ENCODE results near the gene SMPD3. TPM values are rescaled to one million over a fixed set of nuclear protein-coding genes. Genes with fewer than 3 reads are reported as not detected.

SMPD3 gene
- total RNA-seq, 1 donor: 0.86 TPM

DNA sequence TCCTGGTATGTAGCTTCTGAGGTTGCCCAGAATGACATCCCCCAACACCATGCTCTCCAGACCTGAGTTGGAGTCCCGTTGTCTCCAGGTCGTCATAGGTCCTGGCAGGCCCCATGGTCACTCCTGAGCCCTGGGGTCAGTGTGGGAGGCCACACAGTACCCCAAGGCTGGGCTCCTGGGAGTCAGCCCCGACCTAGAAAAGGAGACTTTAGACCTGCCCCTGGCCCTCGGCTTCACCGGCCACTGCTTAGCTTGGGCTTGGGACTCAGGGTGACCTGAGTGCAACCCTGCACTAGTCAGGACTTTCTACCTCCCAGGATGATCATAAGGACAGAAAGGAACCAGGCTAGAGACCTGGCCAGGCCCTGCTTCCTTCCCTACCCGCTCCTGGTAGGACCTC, 71.7 kb downstream of the SMPD3 start:
- no peak overlapping the region for H3K4me3 ChIP-seq (ENCODE audit: low read depth, low read length)
- no peak for DNase-seq (ENCODE audit: low read depth)
- TF ChIP-seq, protein P1, sequence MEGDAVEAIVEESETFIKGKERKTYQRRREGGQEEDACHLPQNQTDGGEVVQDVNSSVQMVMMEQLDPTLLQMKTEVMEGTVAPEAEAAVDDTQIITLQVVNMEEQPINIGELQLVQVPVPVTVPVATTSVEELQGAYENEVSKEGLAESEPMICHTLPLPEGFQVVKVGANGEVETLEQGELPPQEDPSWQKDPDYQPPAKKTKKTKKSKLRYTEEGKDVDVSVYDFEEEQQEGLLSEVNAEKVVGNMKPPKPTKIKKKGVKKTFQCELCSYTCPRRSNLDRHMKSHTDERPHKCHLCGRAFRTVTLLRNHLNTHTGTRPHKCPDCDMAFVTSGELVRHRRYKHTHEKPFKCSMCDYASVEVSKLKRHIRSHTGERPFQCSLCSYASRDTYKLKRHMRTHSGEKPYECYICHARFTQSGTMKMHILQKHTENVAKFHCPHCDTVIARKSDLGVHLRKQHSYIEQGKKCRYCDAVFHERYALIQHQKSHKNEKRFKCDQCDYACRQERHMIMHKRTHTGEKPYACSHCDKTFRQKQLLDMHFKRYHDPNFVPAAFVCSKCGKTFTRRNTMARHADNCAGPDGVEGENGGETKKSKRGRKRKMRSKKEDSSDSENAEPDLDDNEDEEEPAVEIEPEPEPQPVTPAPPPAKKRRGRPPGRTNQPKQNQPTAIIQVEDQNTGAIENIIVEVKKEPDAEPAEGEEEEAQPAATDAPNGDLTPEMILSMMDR (IDR thresholded peaks at IDR 0.05; ENCODE audit: insufficient read depth, low read depth, low read length): no peak

DNA sequence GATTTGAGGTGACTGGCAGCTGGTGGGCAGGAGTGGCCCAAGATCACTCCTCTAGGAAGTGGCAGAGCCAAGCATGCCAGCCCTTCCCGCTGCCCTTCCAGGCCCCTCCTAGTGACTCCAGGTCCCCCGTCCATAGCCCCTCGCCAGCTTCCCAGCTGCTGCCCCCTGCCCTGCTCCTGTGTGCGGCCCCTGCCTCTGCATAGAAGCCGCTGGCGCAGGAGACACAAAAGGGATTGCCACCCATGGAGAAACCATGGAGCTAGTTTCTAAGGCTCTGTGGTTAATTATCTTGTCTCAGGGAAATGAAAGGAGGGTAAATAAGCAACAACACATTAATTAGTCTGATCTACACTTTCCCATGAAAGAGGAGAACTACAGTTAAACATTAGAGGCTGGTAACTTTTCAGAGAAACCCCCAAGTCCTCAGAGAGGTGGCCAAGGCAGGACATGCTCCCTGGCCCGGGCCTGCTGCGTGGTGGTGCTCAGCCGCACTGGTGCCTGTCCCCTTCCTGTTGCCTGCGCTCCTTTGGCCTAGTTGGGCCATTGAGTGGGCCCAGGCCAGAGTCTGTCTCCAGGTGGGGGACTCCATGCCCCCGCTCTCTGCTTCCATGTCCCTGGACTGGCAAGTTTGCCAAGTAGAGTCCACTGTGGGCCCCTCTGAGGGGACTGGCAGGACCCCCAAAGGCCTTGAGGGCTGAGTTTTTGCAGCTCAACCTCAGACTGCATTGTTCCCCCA, 72.3 kb downstream of the SMPD3 start:
- TF ChIP-seq, protein P1 (IDR thresholded peaks at IDR 0.05; ENCODE audit: insufficient read depth, low read depth, low read length): no peak
- DNase-seq (ENCODE audit: low read depth): no peak
- no peak overlapping the region for H3K4me3 ChIP-seq (ENCODE audit: low read depth, low read length)

DNA sequence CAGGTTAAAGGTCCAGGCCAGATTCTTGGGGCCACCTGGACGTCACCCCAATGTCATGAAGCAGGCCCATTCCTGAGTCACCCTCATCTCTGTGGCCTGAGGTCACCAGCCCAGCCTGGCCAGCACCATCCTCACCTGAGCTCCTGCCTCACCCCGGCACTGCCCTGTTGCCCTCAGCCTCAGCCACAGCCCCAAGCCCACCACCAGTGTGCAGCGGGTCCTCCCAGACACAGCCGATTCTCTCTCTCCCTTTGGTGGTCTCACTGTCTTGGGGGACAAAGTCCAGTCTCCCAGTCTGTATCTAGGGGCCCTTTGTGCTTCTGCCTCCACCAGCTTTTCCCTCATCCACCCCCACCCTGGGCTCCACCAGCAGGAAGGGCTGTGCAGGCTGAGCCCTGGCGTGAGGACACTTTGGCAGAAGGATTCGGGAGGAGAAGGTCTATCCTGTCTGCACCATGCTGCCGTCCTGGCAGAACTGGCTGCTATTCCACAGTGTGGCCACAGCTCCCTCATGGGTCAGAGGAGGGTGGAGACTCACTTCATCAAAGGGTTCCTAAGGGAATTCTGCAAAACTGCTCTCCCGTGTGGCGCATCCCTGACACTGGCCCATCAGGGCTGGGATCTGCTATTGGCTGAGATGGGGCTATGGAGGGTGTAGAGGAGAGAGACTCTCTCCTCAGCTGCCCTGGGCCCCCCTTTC, 73.2 kb downstream of the SMPD3 start:
- TF ChIP-seq, protein P1 (IDR thresholded peaks at IDR 0.05; ENCODE audit: insufficient read depth, low read depth, low read length): no peak
- no peak for DNase-seq (ENCODE audit: low read depth)
- no peak overlapping the region for H3K4me3 ChIP-seq (ENCODE audit: low read depth, low read length)

DNA sequence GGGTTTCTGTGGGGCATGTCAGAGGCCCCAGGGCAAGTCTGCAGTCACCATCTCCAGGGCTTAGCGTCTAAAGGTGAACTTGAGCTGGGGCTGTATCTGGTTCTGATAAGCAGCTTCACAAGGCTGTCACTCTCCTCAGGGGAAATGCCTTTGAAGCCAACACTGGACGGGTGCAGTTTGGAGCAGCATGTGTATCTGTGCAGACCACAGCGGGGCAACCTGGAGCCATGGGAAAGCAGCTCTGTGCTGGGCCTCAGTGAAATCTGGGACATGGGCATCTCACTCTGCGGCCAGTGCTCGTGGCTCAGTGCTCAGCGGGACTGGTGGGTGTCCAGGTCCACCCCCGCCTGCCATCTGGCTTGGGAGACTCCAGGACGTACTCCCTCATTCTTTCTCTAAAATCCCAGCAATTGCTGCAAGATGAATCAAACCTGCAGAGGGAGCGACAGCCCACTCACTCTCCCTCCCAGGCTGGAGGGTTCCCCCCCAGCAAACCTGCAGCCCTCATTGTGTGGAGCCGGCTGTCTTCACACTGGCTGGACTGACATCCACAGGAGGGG, 74.0 kb downstream of the SMPD3 start:
- TF ChIP-seq, protein P1 (IDR thresholded peaks at IDR 0.05; ENCODE audit: insufficient read depth, low read depth, low read length): no peak
- DNase-seq (ENCODE audit: low read depth): no peak
- no peak overlapping the region for H3K4me3 ChIP-seq (ENCODE audit: low read depth, low read length)

DNA sequence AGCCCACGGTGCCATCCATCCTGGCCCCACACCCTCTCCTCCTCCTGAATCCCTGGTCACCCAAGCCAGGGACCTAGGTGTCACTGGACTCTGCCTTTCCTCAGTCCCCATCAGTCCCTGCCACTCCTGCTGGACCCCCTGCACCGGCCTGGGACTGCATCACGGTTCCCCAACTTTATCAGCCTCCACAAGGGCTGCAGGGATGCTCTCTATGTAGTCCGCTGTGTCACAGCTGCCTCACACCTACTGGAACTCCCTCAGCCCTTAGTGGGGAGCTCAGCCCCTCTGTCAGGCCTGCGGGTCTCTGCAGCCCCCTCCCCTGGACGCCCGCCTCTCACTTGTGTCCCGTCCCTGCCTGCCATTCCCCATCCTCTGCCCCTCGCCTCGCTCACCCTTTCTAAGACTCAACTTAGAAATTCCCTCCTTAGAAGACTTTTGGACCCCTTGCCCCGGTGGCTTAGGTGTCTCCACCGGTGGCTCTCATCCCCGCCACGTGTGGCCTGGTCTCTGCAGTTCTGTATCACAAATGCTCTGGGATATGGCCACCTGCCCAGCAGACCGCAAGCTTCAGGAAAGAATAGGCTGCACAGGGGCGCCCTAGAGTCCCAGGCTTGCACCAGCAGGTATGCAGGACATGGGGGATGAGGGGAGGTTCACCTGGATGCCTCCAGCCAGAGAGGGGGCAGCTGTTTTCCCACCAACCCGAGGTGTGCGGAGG, 74.6 kb downstream of the SMPD3 start:
- DNase-seq (ENCODE audit: low read depth): no peak
- H3K4me3 ChIP-seq (ENCODE audit: low read depth, low read length): no peak overlapping the region
- TF ChIP-seq, protein P1 (IDR thresholded peaks at IDR 0.05; ENCODE audit: insufficient read depth, low read depth, low read length): no peak

DNA sequence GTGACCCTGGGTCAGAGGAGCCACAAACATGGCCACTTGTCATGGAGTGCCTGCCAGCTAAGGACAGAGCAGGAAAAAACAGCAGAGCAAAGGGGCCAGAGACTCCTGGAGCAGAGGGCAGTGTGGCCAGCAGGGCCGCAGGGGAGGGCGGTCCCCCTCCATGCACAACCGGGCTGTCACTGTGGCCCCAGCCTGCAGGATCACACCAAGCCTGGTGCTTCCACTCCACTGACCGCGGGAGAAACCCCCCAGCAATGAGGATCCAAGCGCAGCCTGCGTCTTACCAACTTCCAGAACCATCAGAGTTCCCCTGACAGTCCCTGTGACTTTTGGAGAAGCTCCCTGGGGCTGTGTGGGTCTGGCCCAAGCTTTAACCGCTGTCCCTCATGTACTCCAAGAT, 75.5 kb downstream of the SMPD3 start:
- TF ChIP-seq, protein P1 (IDR thresholded peaks at IDR 0.05; ENCODE audit: insufficient read depth, low read depth, low read length): no peak
- no peak for DNase-seq (ENCODE audit: low read depth)
- H3K4me3 ChIP-seq (ENCODE audit: low read depth, low read length): no peak overlapping the region
